HG03558 (cell line): Measurements from ENCODE around the gene CR2.
"Not testable (repeated sequence)": the region's sequence is repeated elsewhere in the genome, so short reads cannot be mapped to it uniquely, and the experiment has no call there.

Experiments
- ATAC-seq: cut with Tn5 transposase; IDR thresholded peaks from one replicate; pipeline ENCODE4 v1.9.1; 2021; ENCODE audit warnings: moderate number of reproducible peaks; ENCODE audit not compliant: unreplicated experiment; ENCODE audit errors: extremely low read depth

Gene CR2

GRCh38 chr1:207440626-207441025 is 13.5 kb upstream of the CR2 start:
- ATAC-seq = no peak

- no peak for ATAC-seq
Measured at GRCh38 chr1:207444514-207445217, 9.5 kb upstream of the CR2 start.

- ATAC-seq = no peak
Measured at GRCh38 chr1:207453710-207454045, 450 bp upstream of the CR2 start.

- no peak for ATAC-seq
Measured at GRCh38 chr1:207455183-207455754, 1.1 kb downstream of the CR2 start.

GRCh38 chr1:207458414-207458813 is 4.3 kb downstream of the CR2 start:
- no peak for ATAC-seq

- no peak for ATAC-seq
Measured at GRCh38 chr1:207459008-207459407, 4.9 kb downstream of the CR2 start.

- ATAC-seq = no peak
Measured at GRCh38 chr1:207461649-207462048, 7.5 kb downstream of the CR2 start.

- no peak for ATAC-seq
Measured at GRCh38 chr1:207462535-207462934, 8.4 kb downstream of the CR2 start.

GRCh38 chr1:207463021-207463420 is 8.9 kb downstream of the CR2 start:
- ATAC-seq = no peak

GRCh38 chr1:207463571-207463970 is 9.4 kb downstream of the CR2 start:
- no peak for ATAC-seq

GRCh38 chr1:207470927-207471326 is 16.8 kb downstream of the CR2 start:
- ATAC-seq = no peak

- no peak for ATAC-seq
Measured at GRCh38 chr1:207474210-207474609, 20.1 kb downstream of the CR2 start.

GRCh38 chr1:207486198-207486597 is 32.1 kb downstream of the CR2 start:
- ATAC-seq = no peak

GRCh38 chr1:207487636-207488035 is 33.5 kb downstream of the CR2 start:
- no peak for ATAC-seq

- no peak for ATAC-seq
Measured at GRCh38 chr1:207493212-207493611, 39.1 kb downstream of the CR2 start.

GRCh38 chr1:207494171-207494570 is 40.0 kb downstream of the CR2 start:
- no peak for ATAC-seq

- not testable (repeated sequence) for ATAC-seq
Measured at GRCh38 chr1:207495281-207495680, 41.2 kb downstream of the CR2 start.

- no peak for ATAC-seq
Measured at GRCh38 chr1:207495801-207496792, 42.0 kb downstream of the CR2 start, which contains the start of gene CR1. TSS of gene CR1 (plus strand) at chr1:207496157. CDS start at chr1:207496268, 111 bp downstream.

GRCh38 chr1:207497941-207498340 is 43.8 kb downstream of the CR2 start:
- ATAC-seq = no peak

GRCh38 chr1:207499573-207499972 is 45.4 kb downstream of the CR2 start:
- no peak for ATAC-seq

- ATAC-seq = no peak
Measured at GRCh38 chr1:207500306-207500705, 46.2 kb downstream of the CR2 start.
